ENCODE measurements around the gene FOXL2.

GRCh38 chr3:138948371-138949001, 1.5 kb upstream of the FOXL2 start:
- TF ChIP-seq CTCF (conservative IDR thresholded peaks at IDR 0.05; ENCODE audit: low read length), result no peak
- TF ChIP-seq EZH2phosphoT487 (IDR thresholded peaks at IDR 0.05; ENCODE audit: borderline replicate concordance), result no peak
